ENCODE data around the gene HBQ1. TPM values are rescaled to one million over a fixed set of nuclear protein-coding genes. Genes with fewer than 3 reads are reported as not detected.

HBQ1 gene
- total RNA-seq, 1 donor from 2014 or later = not detected

DNA sequence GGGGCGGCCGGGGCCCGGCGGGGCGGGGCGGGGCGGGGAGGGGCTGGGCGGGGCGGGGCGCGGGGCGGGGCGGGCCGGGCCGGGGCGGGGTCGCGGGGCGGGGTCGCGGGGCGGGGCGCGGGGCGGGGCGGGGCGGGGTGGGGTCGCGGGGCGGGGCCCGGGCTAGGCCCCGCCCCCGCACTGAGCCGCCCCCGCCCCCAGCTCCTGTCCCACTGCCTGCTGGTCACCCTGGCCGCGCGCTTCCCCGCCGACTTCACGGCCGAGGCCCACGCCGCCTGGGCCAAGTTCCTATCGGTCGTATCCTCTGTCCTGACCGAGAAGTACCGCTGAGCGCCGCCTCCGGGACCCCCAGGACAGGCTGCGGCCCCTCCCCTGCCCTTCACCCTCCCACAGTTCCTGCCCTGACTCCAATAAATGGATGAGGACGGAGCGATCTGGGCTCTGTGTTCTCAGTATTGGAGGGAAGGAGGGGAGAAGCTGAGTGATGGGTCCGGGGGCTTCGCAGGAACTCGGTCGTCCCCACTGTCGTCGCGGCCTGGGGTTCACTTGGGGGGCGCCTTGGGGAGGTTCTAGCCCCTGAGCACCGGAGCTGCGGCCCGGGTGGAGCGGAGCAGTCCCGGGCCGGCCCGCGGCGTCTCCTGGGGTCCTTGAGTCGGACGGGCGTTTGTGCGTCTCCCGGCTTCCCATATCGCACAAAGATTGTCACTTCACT is 15.3 kb upstream of the HBQ1 start:
- intact Hi-C loops (cut with DNase I) = no loop called here
- peaks cover 25% of the 10 kb centered on the region for H3K27me3 ChIP-seq
- peaks cover 0 to 12% of the 10 kb centered on the region in 2 donors for H3K4me1 ChIP-seq
- no peak for DNase-seq (ENCODE audit: low spot score in 2 of 2)
- no peaks in the 10 kb centered on the region for H3K36me3 ChIP-seq
- H3K9me3 ChIP-seq = no peaks in the 10 kb centered on the region
- peak overlapping the region in 1 of 2 donors; percentile 10 for H3K4me3 ChIP-seq
- TF ChIP-seq, protein P1, sequence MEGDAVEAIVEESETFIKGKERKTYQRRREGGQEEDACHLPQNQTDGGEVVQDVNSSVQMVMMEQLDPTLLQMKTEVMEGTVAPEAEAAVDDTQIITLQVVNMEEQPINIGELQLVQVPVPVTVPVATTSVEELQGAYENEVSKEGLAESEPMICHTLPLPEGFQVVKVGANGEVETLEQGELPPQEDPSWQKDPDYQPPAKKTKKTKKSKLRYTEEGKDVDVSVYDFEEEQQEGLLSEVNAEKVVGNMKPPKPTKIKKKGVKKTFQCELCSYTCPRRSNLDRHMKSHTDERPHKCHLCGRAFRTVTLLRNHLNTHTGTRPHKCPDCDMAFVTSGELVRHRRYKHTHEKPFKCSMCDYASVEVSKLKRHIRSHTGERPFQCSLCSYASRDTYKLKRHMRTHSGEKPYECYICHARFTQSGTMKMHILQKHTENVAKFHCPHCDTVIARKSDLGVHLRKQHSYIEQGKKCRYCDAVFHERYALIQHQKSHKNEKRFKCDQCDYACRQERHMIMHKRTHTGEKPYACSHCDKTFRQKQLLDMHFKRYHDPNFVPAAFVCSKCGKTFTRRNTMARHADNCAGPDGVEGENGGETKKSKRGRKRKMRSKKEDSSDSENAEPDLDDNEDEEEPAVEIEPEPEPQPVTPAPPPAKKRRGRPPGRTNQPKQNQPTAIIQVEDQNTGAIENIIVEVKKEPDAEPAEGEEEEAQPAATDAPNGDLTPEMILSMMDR (IDR thresholded peaks at IDR 0.05) = no peak
- H3K27ac ChIP-seq = no peak overlapping the region

DNA sequence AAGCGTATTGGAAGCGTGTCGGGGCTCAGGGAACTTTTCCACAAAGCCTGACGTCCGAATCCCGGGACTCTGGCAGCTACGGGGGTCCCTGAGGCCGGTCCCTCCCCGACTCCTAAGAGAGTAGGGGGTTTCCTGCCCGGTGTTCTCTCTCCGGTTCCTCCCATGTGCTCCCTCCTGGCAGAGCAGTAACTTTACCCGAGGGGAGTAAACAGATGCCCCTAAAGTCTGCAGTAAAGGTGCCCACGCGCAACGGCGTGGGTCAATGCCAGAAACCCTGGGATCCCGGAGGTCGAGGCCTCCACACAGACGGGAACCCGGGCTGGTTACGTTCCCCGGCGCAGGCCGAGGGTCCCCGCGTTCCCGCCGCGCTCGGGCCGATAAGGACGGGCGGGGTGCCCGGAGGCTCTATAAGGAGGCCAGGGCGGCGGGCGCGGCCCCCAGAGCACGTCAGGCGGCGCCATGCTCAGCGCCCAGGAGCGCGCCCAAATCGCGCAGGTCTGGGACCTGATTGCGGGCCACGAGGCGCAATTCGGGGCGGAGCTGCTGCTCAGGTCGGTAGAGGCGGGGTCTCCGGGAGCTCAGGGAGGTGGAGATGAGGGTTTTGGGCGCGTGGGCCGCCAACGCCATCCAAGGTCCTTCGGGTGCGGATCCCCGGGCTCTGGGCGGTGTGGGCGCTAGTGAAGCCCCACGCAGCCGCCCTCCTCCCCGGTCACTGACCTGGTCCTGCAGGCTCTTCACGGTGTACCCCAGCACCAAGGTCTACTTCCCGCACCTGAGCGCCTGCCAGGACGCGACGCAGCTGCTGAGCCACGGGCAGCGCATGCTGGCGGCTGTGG is 14.5 kb upstream of the HBQ1 start, which contains the start of gene HBM:
Gene HBM, plus strand, starts transcription at position 440 of the 836 bp plus-strand sequence. Its CDS starts 20 bp downstream, at position 460.
- H3K9me3 ChIP-seq = no peaks in the 10 kb centered on the region
- peaks cover 0 to 12% of the 10 kb centered on the region in 2 donors for H3K4me1 ChIP-seq
- H3K27ac ChIP-seq = no peak within 1 kb of the TSS
- H3K36me3 ChIP-seq = no peaks in the 10 kb centered on the region
- TF ChIP-seq, protein P1 (IDR thresholded peaks at IDR 0.05) = no peak
- H3K4me3 ChIP-seq = peak within 1 kb of the TSS in 1 of 2 donors; percentile 10
- no peak for DNase-seq (ENCODE audit: low spot score in 2 of 2)
- intact Hi-C loops (cut with DNase I) = no loop called here
- H3K27me3 ChIP-seq = peaks cover 25% of the 10 kb centered on the region

DNA sequence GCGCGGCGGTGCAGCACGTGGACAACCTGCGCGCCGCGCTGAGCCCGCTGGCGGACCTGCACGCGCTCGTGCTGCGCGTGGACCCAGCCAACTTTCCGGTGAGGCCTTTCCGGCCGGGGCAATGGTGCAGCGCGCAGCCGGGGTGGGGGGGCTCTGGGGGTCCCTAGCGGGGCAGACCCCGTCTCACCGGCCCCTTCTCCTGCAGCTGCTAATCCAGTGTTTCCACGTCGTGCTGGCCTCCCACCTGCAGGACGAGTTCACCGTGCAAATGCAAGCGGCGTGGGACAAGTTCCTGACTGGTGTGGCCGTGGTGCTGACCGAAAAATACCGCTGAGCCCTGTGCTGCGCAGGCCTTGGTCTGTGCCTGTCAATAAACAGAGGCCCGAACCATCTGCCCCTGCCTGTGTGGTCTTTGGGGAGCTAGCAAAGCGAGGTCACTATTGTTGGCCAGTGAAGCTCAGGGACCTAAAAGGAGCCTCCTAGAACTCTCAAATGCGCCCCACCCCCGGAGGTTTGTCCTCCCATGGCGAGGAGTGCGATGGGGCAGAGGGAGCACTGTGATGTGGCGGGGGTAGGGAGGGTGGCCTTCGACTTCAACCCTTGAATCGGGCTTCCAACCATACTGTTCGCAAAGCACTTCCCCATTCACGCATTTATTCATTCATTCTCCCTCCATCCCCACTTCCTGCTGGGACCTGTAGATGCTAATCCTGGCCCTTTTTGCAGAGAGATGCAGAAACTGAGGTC is 13.7 kb upstream of the HBQ1 start:
- H3K36me3 ChIP-seq = no peaks in the 10 kb centered on the region
- peaks cover 25% of the 10 kb centered on the region for H3K27me3 ChIP-seq
- intact Hi-C loops (cut with DNase I) = no loop called here
- H3K9me3 ChIP-seq = no peaks in the 10 kb centered on the region
- H3K4me1 ChIP-seq = peaks cover 0 to 12% of the 10 kb centered on the region in 2 donors
- no peak overlapping the region for H3K4me3 ChIP-seq
- TF ChIP-seq, protein P1 (IDR thresholded peaks at IDR 0.05) = no peak
- no peak overlapping the region for H3K27ac ChIP-seq
- DNase-seq (ENCODE audit: low spot score in 2 of 2) = no peak

DNA sequence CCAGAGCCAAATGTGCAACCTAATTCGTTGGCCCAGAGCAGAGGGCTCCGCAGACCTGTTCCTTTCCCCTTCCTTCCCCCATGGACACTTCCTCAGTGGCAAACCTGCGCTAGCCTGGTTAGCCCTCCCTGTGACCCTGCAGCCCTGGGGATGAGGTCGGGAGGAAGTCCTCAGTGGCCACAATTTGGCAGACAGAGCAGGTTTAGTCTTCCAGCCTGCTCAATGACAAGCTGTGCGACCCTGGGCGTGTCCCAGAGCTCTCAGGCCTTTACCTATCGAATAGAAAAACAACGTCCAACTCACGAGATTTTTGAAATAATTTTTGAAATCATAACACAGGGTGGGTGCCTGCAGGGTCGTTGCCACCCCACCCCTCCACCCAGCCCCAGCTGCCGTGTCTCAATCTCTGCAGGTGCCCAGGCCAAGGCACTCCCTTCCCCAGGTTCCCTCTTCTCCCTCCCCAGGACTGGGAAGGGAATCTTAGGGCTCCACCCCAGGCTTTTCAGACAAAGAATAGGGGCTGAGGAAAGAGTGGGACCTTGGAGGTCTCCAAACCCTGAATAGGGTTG is 13.1 kb upstream of the HBQ1 start:
- Histone ChIP-seq H3K27me3 (peaks cover 25% of the 10 kb centered on the region), H3K4me1 (peaks cover 0 to 12% of the 10 kb centered on the region in 2 donors), H3K36me3 (no peaks in the 10 kb centered on the region), H3K9me3 (no peaks in the 10 kb centered on the region), H3K4me3 (no peak overlapping the region), H3K27ac (no peak overlapping the region)
- TF ChIP-seq, protein P1 (IDR thresholded peaks at IDR 0.05) = no peak
- intact Hi-C loops (cut with DNase I) = no loop called here
- DNase-seq (ENCODE audit: low spot score in 2 of 2) = no peak

DNA sequence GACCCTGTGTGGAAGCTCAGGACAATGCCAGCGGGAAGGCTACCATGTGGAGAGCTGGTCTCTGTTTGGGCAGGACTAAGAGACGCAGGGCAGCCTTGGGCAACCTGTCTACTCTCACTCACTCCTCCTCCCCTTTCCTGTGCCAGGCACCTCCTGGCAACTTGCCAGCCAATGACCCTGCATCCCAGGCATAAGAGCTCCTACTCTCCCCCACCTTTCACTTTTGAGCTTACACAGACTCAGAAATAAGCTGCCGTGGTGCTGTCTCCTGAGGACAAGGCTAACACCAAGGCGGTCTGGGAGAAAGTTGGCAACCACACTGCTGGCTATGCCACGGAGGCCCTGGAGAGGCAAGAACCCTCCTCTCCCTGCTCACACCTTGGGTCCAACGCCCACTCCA is 11.8 kb upstream of the HBQ1 start:
- no peak overlapping the region for H3K27ac ChIP-seq
- H3K27me3 ChIP-seq = peaks cover 25% of the 10 kb centered on the region
- TF ChIP-seq, protein P1 (IDR thresholded peaks at IDR 0.05) = no peak
- peaks cover 0 to 12% of the 10 kb centered on the region in 2 donors for H3K4me1 ChIP-seq
- intact Hi-C loops (cut with DNase I) = no loop called here
- no peak overlapping the region for H3K4me3 ChIP-seq
- no peaks in the 10 kb centered on the region for H3K36me3 ChIP-seq
- H3K9me3 ChIP-seq = no peaks in the 10 kb centered on the region
- no peak for DNase-seq (ENCODE audit: low spot score in 2 of 2)
